H9 (cell line): Measurements from ENCODE around the gene MUC22. TPM values are rescaled to one million over a fixed set of nuclear protein-coding genes. Genes with fewer than 3 reads are reported as not detected.
"Not testable (repeated sequence)": the region's sequence is repeated elsewhere in the genome, so short reads cannot be mapped to it uniquely, and the experiment has no call there.

ENCODE experiments used
- DNase-seq: peaks from one replicate; pipeline ENCODE4 v3.0.0-alpha.2; 2017
- H2AFZ ChIP-seq: one replicate; pipeline ENCODE4 v1.6.1; 2013; ENCODE audit warnings: mild to moderate bottlenecking, low read length, control low read depth, moderate library complexity
- H2AK5ac ChIP-seq: 2 replicates; pipeline ENCODE4 v1.6.1; 2013; ENCODE audit warnings: low read length, control low read depth, mixed read lengths; ENCODE audit not compliant: insufficient read length
- H2BK120ac ChIP-seq: one replicate; pipeline ENCODE4 v1.6.1; 2013; ENCODE audit warnings: low read depth, mild to moderate bottlenecking, low read length, control low read depth, inconsistent platforms; ENCODE audit not compliant: poor library complexity, severe bottlenecking
- H2BK12ac ChIP-seq: 2 replicates; pipeline ENCODE4 v1.6.1; 2013; ENCODE audit warnings: low read length, control low read depth, mixed read lengths, low read depth; ENCODE audit not compliant: insufficient read length
- H2BK15ac ChIP-seq: 2 replicates; pipeline ENCODE4 v1.6.1; 2013; ENCODE audit warnings: low read depth, low read length, control low read depth
- H2BK20ac ChIP-seq: one replicate; pipeline ENCODE4 v1.6.1; 2013; ENCODE audit warnings: low read depth, mild to moderate bottlenecking, low read length, control low read depth, inconsistent platforms; ENCODE audit not compliant: poor library complexity, severe bottlenecking
- H2BK5ac ChIP-seq: 2 replicates; pipeline ENCODE4 v1.6.1; 2013; ENCODE audit warnings: low read length, control low read depth, mixed read lengths; ENCODE audit not compliant: insufficient read length
- H3K14ac ChIP-seq: 2 replicates; pipeline ENCODE4 v1.6.1; 2013; ENCODE audit warnings: low read length, control low read depth; ENCODE audit not compliant: insufficient read depth
- H3K18ac ChIP-seq: 2 replicates; pipeline ENCODE4 v1.6.1; 2013; ENCODE audit warnings: low read depth, mild to moderate bottlenecking, mixed read lengths, low read length, control low read depth; ENCODE audit not compliant: insufficient read length
- H3K23ac ChIP-seq: 2 replicates; pipeline ENCODE4 v1.6.1; 2013; ENCODE audit warnings: low read length, control low read depth, mixed read lengths, low read depth; ENCODE audit not compliant: insufficient read length
- H3K23me2 ChIP-seq: 2 replicates; pipeline ENCODE4 v1.6.1; 2013; ENCODE audit warnings: low read depth, mild to moderate bottlenecking, mixed read lengths, low read length, control low read depth; ENCODE audit not compliant: insufficient read length, poor library complexity, severe bottlenecking
- H3K27ac ChIP-seq: 2 replicates; pipeline ENCODE4 v1.5.1; 2013; ENCODE audit warnings: low read length, control low read depth, mixed read lengths, low read depth; ENCODE audit not compliant: insufficient read length
- H3K27me3 ChIP-seq: 2 replicates; pipeline ENCODE4 v1.6.1; 2013; ENCODE audit warnings: low read length, control low read depth, inconsistent platforms; ENCODE audit not compliant: insufficient read depth
- H3K4ac ChIP-seq: 2 replicates; pipeline ENCODE4 v1.6.1; 2013; ENCODE audit warnings: low read depth, mild to moderate bottlenecking, control low read depth, inconsistent platforms, low read length, moderate library complexity
- H3K4me1 ChIP-seq: 2 replicates; pipeline ENCODE4 v1.6.1; 2013; ENCODE audit warnings: low read length, control low read depth, inconsistent platforms; ENCODE audit not compliant: insufficient read depth
- H3K4me2 ChIP-seq: 2 replicates; pipeline ENCODE4 v1.6.1; 2013; ENCODE audit warnings: low read length, control low read depth, mixed read lengths; ENCODE audit not compliant: insufficient read length, insufficient read depth
- H3K56ac ChIP-seq: 2 replicates; pipeline ENCODE4 v1.6.1; 2013; ENCODE audit warnings: low read depth, mild to moderate bottlenecking, mixed read lengths, low read length, control low read depth; ENCODE audit not compliant: insufficient read length
- H3K79me1 ChIP-seq: 2 replicates; pipeline ENCODE4 v1.6.1; 2013; ENCODE audit warnings: low read depth, mild to moderate bottlenecking, moderate library complexity, low read length, control low read depth, inconsistent platforms; ENCODE audit not compliant: insufficient read depth, poor library complexity, severe bottlenecking
- H3K79me2 ChIP-seq: 2 replicates; pipeline ENCODE4 v1.6.1; 2013; ENCODE audit warnings: low read length, control low read depth, inconsistent platforms; ENCODE audit not compliant: insufficient read depth
- H3K9ac ChIP-seq: 2 replicates; pipeline ENCODE4 v1.6.1; 2013; ENCODE audit warnings: low read length, control low read depth, mixed read lengths; ENCODE audit not compliant: insufficient read length; ENCODE audit errors: extremely low read depth
- H3K9me3 ChIP-seq: one replicate; pipeline ENCODE4 v1.6.1; 2013; ENCODE audit warnings: low read depth, low read length, inconsistent platforms; ENCODE audit not compliant: control insufficient read depth
- H3T11ph ChIP-seq: one replicate; pipeline ENCODE4 v1.6.1; 2013; ENCODE audit warnings: mild to moderate bottlenecking, low read length, control low read depth, inconsistent platforms
- H4K20me1 ChIP-seq: one replicate; pipeline ENCODE4 v1.6.1; 2013; ENCODE audit not compliant: control insufficient read depth, insufficient read length, insufficient read depth
- H4K5ac ChIP-seq: 2 replicates; pipeline ENCODE4 v1.6.1; 2013; ENCODE audit warnings: low read depth, mild to moderate bottlenecking, mixed read lengths, low read length, control low read depth; ENCODE audit not compliant: insufficient read length
- H4K8ac ChIP-seq: replicated peaks from 2 replicates; pipeline ENCODE4 v1.6.1; 2013; ENCODE audit warnings: low read length, control low read depth, mixed read lengths, low read depth; ENCODE audit not compliant: insufficient read length
- H4K91ac ChIP-seq: 2 replicates; pipeline ENCODE4 v1.6.1; 2013; ENCODE audit warnings: low read depth, mild to moderate bottlenecking, moderate library complexity, mixed read lengths, low read length, control low read depth; ENCODE audit not compliant: insufficient read length
- H3K27ac Mint-ChIP-seq, 3 experiments: 2 replicates in 2 of 3; 3 replicates in 1 of 3; pipeline ENCODE4 v1.8.0; 2020 to 2021; ENCODE audit warnings: mixed read lengths in 3 of 3, mild to moderate bottlenecking in 1 of 3, moderate library complexity in 1 of 3
- H3K27me3 Mint-ChIP-seq: 2 replicates; pipeline ENCODE4 v1.8.0; 2021; ENCODE audit warnings: low read depth, mild to moderate bottlenecking, moderate library complexity, mixed read lengths
- H3K36me3 Mint-ChIP-seq, 3 experiments: 2 replicates in 2 of 3; 3 replicates in 1 of 3; pipeline ENCODE4 v1.8.0; 2020 to 2021; ENCODE audit warnings: low read depth in 3 of 3, mixed read lengths in 3 of 3; ENCODE audit not compliant: insufficient read depth in 1 of 3
- H3K4me1 Mint-ChIP-seq, 2 experiments: 2 replicates each; pipeline ENCODE4 v1.8.0; 2020; ENCODE audit warnings: mixed read lengths in 2 of 2
- H3K4me3 Mint-ChIP-seq, 2 experiments: 2 replicates in 1 of 2; 3 replicates in 1 of 2; pipeline ENCODE4 v1.8.0; 2020 to 2021; ENCODE audit warnings: mild to moderate bottlenecking in 2 of 2, mixed read lengths in 2 of 2, moderate library complexity in 1 of 2
- H3K9me3 Mint-ChIP-seq, 2 experiments: 2 replicates in 1 of 2; 3 replicates in 1 of 2; pipeline ENCODE4 v1.8.0; 2020; ENCODE audit warnings: mild to moderate bottlenecking in 2 of 2, mixed read lengths in 2 of 2, moderate library complexity in 1 of 2
- CTCF ChIP-seq: fragments of 200-600 bp; sonication (generic); conservative IDR thresholded peaks from 3 replicates; pipeline ENCODE4 v1.8.0; 2021; ENCODE audit warnings: antibody characterized with exemption, mild to moderate bottlenecking
- WGBS: extraction: QIAGEN DNeasy Blood & Tissue Kit; methylation state at CpG from one replicate; pipeline ENCODE4 v1.1.7; 2013; ENCODE audit warnings: missing lambda C conversion rate, low lambda C conversion rate, mixed read lengths; ENCODE audit not compliant: insufficient read length; ENCODE audit errors: extremely low coverage; 5-methylcytosine and 5-hydroxymethylcytosine counted together
- total RNA-seq: library from RNA; stranded (reverse); gene quantifications from 2 replicates; pipeline ENCODE4 v1.2.1, GENCODE V29; 2021

The MUC22 gene
- total RNA-seq, 1 experiment from 2014 or later = not detected

GRCh38 chr6:31020057-31020456 lies 9.8 kb downstream of the MUC22 start:
- Histone ChIP-seq H2AFZ (no peak overlapping the region), H2BK15ac (no peak overlapping the region), H3K23ac (no peak overlapping the region), H4K5ac (no peak overlapping the region), H3K56ac (no peak overlapping the region), H3K14ac (no peak overlapping the region), H3K4ac (no peak overlapping the region), H2BK120ac (no peak overlapping the region), H3K79me2 (no peaks in the 10 kb centered on the region), H3K18ac (no peak overlapping the region), H3T11ph (no peak overlapping the region), H4K91ac (no peak overlapping the region), H4K20me1 (no peaks in the 10 kb centered on the region), H3K27me3 (no peaks in the 10 kb centered on the region; the same call in 1 of the 2 replicates), H3K4me2 (no peak overlapping the region), H2BK20ac (no peak overlapping the region), H3K79me1 (no peaks in the 10 kb centered on the region), H2BK5ac (no peak overlapping the region), H3K9me3 (no peaks in the 10 kb centered on the region), H3K23me2 (no peaks in the 10 kb centered on the region), H4K8ac (no peak overlapping the region), H3K27ac (no peak overlapping the region), H2BK12ac (no peak overlapping the region), H2AK5ac (no peak overlapping the region), H3K4me1 (no peaks in the 10 kb centered on the region), H3K9ac (no peak overlapping the region)
- Mint-ChIP-seq H3K9me3 (peaks cover 15 to 20% of the 10 kb centered on the region in 2 experiments), H3K36me3 (peaks cover 0 to 7% (median 6%) of the 10 kb centered on the region in 3 experiments; a peak in 4 of 7 replicates), H3K27me3 (peaks cover 4% of the 10 kb centered on the region; the same call in 1 of the 2 replicates), H3K4me1 (no peaks in the 10 kb centered on the region), H3K4me3 (no peak overlapping the region), H3K27ac (no peak overlapping the region)
- WGBS = no CpG with 5 or more reads among the region's 2 CpGs
- DNase-seq = no peak
- no peak for TF ChIP-seq CTCF

- H3T11ph ChIP-seq, H3K36me3 Mint-ChIP-seq, H2AFZ ChIP-seq, H2BK15ac ChIP-seq, H4K8ac ChIP-seq, H3K27ac Mint-ChIP-seq, H3K4me3 Mint-ChIP-seq, H3K79me2 ChIP-seq, H2BK20ac ChIP-seq, H3K23ac ChIP-seq, H3K4me2 ChIP-seq, H3K4me1 Mint-ChIP-seq, H3K27me3 Mint-ChIP-seq, H4K20me1 ChIP-seq, H3K18ac ChIP-seq, H3K14ac ChIP-seq, H3K56ac ChIP-seq, H2AK5ac ChIP-seq, H4K91ac ChIP-seq, H3K4me1 ChIP-seq, H3K23me2 ChIP-seq, H2BK12ac ChIP-seq, H3K79me1 ChIP-seq, H3K27me3 ChIP-seq, H2BK5ac ChIP-seq, H4K5ac ChIP-seq, H3K4ac ChIP-seq, H3K9me3 ChIP-seq, H3K27ac ChIP-seq, H3K9ac ChIP-seq, H2BK120ac ChIP-seq: not testable (repeated sequence)
- no CpG with 5 or more reads among the region's 36 CpGs for WGBS
- peaks cover 14 to 20% of the 10 kb centered on the region in 2 experiments for H3K9me3 Mint-ChIP-seq
- peak; percentile 62 for DNase-seq
Observed at GRCh38 chr6:31020631-31021255, 10.5 kb downstream of the MUC22 start.
